ENCODE data around the gene TP53I11.

The TP53I11 gene

DNA sequence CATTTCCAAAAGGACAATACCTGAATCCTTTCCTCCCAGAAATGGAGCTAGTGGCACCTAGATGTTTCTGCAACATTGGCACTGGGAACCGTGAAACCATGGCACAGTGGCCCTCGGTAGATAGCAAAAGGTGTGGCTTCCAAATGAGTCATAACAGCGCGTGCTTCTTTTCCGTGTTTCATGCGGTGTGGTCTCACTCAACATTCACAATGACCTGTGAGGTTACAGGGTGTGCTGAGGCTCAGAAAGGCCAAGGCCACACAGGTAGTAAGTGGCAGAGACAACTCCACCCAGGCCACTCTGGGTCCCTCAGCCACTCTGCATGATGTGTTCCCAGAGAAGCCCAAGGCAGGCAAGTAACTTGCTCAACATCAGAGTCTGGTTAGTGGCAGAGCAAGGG lies 67.4 kb downstream of the TP53I11 start:
- no peak for TF ChIP-seq EZH2phosphoT487 (conservative IDR thresholded peaks at IDR 0.05; ENCODE audit: low read length)
- TF ChIP-seq, protein P1, sequence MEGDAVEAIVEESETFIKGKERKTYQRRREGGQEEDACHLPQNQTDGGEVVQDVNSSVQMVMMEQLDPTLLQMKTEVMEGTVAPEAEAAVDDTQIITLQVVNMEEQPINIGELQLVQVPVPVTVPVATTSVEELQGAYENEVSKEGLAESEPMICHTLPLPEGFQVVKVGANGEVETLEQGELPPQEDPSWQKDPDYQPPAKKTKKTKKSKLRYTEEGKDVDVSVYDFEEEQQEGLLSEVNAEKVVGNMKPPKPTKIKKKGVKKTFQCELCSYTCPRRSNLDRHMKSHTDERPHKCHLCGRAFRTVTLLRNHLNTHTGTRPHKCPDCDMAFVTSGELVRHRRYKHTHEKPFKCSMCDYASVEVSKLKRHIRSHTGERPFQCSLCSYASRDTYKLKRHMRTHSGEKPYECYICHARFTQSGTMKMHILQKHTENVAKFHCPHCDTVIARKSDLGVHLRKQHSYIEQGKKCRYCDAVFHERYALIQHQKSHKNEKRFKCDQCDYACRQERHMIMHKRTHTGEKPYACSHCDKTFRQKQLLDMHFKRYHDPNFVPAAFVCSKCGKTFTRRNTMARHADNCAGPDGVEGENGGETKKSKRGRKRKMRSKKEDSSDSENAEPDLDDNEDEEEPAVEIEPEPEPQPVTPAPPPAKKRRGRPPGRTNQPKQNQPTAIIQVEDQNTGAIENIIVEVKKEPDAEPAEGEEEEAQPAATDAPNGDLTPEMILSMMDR (IDR thresholded peaks at IDR 0.05; ENCODE audit: insufficient read depth, low read length, poor library complexity, severe bottlenecking) = no peak

More for the DNA sequence above, 67.4 kb downstream of the TP53I11 start:
- Histone ChIP-seq H3K27ac (ENCODE audit: low read depth, low read length) (no peak overlapping the region), H3F3A (ENCODE audit: insufficient read depth) (no peaks in the 10 kb centered on the region), H2AFZ (ENCODE audit: low read depth, low read length, severe bottlenecking) (no peak overlapping the region), H3K4me3 (ENCODE audit: insufficient read depth, low read length, poor library complexity, severe bottlenecking) (no peak overlapping the region), H4K20me1 (ENCODE audit: low read depth, low read length) (no peaks in the 10 kb centered on the region), H3K9me2 (replicated peaks; ENCODE audit: insufficient read depth, low read length) (no peaks in the 10 kb centered on the region), H3K9ac (ENCODE audit: low read length) (no peak overlapping the region), H3K4me2 (ENCODE audit: low read depth, low read length, poor library complexity, severe bottlenecking) (no peak overlapping the region), H3K79me2 (ENCODE audit: insufficient read depth, low read length) (no peaks in the 10 kb centered on the region), H3K36me3 (ENCODE audit: low read length) (no peaks in the 10 kb centered on the region), H3K9me3 (ENCODE audit: insufficient read depth, low read length) (no peaks in the 10 kb centered on the region), H3K27me3 (ENCODE audit: low read length) (no peaks in the 10 kb centered on the region)
